Peyer's patch (tissue), 4 donors: ENCODE measurements around the gene CRTAP. TPM values are rescaled to one million over a fixed set of nuclear protein-coding genes. Genes with fewer than 3 reads are reported as not detected.

Source experiments
- DNase-seq, 3 donors: peaks; one replicate each; pipeline ENCODE4 v3.0.0-alpha.2; 2017 to 2019
- H3K27ac ChIP-seq, 4 donors: fragments of 200-600 bp; sonication (generic); one replicate each; pipeline ENCODE4 v1.5.1; 2016 to 2019
- H3K27me3 ChIP-seq, 2 donors: fragments of 200-600 bp; sonication (generic); one replicate each; pipeline ENCODE4 v1.5.1; 2019
- H3K36me3 ChIP-seq, 3 donors: fragments of 200-600 bp; sonication (generic); one replicate each; pipeline ENCODE4 v1.5.1; 2016 to 2019
- H3K4me1 ChIP-seq, 4 donors: fragments of 200-600 bp; sonication (generic); one replicate each; pipeline ENCODE4 v1.5.1; 2016 to 2019
- H3K4me3 ChIP-seq, 4 donors: fragments of 200-600 bp; sonication (generic); 1 replicate in 3 of 4; 2 replicates in 1 of 4; pipeline ENCODE4 v1.5.1; 2016 to 2019; ENCODE audit warnings: mild to moderate bottlenecking in 1 of 4
- H3K9me3 ChIP-seq, 4 donors: fragments of 200-600 bp; sonication (generic); one replicate each; pipeline ENCODE4 v1.5.1; 2016 to 2019; ENCODE audit warnings: mild to moderate bottlenecking in 1 of 4
- POLR2A ChIP-seq, 2 donors: fragments of 450-650 bp; IDR thresholded peaks; one replicate each; pipeline ENCODE4 v1.5.1; 2017; ENCODE audit warnings: antibody characterized with exemption in 2 of 2, mild to moderate bottlenecking in 2 of 2, moderate library complexity in 2 of 2
- total RNA-seq, 4 donors: library from RNA; depleted of rRNA; stranded (reverse); fragments of >200 nt; gene quantifications; one replicate each; pipeline ENCODE4 v1.1.0, GENCODE V29; 2016
- TF ChIP-seq, protein P1 (sequence below), 6 experiments: fragments of 450-650 bp in 4 of 6; fragments of 200-600 bp in 2 of 6; sonication (generic) in 1 of 6; IDR thresholded peaks; one replicate each; pipeline ENCODE4 v1.5.1; 2017 to 2019; ENCODE audit warnings: antibody characterized with exemption in 6 of 6, mild to moderate bottlenecking in 3 of 6, moderate library complexity in 1 of 6

Gene CRTAP
- total RNA-seq, 4 donors from 2014 or later: 32.9 to 127 (median 46.4) TPM

DNA sequence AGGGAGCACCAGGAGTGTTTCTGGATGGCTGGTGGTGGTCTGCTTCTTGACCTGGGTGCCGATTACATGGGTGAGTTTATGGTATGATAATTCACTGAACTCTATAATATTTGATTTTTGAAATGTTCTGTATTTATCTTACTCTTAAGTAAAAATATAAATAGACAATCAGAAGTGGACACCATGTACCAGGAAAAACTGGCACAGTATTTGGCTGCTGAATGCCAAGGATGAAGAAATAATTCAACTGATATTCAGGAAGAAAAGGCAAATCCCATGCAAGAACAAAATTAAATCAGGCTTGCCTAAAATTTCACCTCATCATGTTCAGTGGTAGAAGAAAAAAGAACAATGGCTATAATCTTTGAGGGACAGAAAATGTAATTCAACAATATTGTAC is 51.6 kb downstream of the CRTAP start:
- H3K27ac ChIP-seq: no peak overlapping the region
- no peaks in the 10 kb centered on the region for H3K9me3 ChIP-seq
- no peaks in the 10 kb centered on the region for H3K27me3 ChIP-seq
- no peaks in the 10 kb centered on the region for H3K4me1 ChIP-seq
- no peak for TF ChIP-seq POLR2A (IDR thresholded peaks at IDR 0.05)
- TF ChIP-seq, protein P1, sequence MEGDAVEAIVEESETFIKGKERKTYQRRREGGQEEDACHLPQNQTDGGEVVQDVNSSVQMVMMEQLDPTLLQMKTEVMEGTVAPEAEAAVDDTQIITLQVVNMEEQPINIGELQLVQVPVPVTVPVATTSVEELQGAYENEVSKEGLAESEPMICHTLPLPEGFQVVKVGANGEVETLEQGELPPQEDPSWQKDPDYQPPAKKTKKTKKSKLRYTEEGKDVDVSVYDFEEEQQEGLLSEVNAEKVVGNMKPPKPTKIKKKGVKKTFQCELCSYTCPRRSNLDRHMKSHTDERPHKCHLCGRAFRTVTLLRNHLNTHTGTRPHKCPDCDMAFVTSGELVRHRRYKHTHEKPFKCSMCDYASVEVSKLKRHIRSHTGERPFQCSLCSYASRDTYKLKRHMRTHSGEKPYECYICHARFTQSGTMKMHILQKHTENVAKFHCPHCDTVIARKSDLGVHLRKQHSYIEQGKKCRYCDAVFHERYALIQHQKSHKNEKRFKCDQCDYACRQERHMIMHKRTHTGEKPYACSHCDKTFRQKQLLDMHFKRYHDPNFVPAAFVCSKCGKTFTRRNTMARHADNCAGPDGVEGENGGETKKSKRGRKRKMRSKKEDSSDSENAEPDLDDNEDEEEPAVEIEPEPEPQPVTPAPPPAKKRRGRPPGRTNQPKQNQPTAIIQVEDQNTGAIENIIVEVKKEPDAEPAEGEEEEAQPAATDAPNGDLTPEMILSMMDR (IDR thresholded peaks at IDR 0.05): no peak
- H3K36me3 ChIP-seq: no peaks in the 10 kb centered on the region
- no peak overlapping the region for H3K4me3 ChIP-seq
- no peak for DNase-seq

DNA sequence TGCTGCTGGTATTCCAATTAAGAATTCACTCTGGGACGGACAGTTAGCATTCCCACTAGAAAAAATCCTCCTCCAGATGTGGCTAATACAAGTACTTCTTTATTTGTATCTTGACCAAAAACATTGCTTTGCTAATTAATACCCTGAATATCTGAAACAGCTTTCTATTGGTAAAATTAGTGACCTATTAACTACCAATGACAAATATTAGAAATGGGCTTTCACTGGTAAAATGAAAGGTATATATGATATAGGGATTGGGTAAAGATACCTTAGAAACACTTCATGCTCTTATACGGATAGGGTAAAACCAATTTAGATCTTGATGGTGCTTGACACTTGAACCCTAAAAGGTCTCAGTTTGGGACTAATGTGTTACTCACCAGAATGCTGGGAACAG is 52.3 kb downstream of the CRTAP start:
- Histone ChIP-seq H3K36me3 (no peaks in the 10 kb centered on the region), H3K9me3 (no peaks in the 10 kb centered on the region), H3K27me3 (no peaks in the 10 kb centered on the region), H3K4me3 (no peak overlapping the region), H3K27ac (no peak overlapping the region), H3K4me1 (no peaks in the 10 kb centered on the region)
- DNase-seq: no peak
- TF ChIP-seq POLR2A (IDR thresholded peaks at IDR 0.05): no peak
- TF ChIP-seq, protein P1 (IDR thresholded peaks at IDR 0.05): no peak

DNA sequence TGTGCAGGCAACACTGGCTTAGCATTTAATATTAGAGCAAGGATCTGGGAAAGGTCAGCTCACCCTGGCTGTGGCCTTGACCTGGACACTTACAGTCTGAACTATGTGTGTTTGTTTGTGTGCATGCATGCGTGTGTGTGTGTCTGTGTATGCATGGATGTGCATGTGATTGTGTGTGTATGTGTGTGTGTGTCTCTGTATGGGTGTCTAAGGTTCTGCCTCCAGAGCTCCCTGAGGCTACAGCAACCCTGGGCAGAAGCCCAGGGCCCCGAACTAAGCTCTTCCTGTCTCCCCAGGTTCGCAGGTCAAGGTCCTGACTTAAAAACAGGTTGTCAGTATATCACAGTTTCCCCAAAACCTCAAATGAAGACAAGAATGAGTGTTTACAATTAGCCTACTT is 53.5 kb downstream of the CRTAP start:
- Histone ChIP-seq H3K27me3 (no peaks in the 10 kb centered on the region), H3K4me3 (no peak overlapping the region), H3K9me3 (no peaks in the 10 kb centered on the region), H3K4me1 (no peaks in the 10 kb centered on the region), H3K27ac (no peak overlapping the region), H3K36me3 (no peaks in the 10 kb centered on the region)
- DNase-seq: no peak
- TF ChIP-seq, protein P1 (IDR thresholded peaks at IDR 0.05): no peak
- no peak for TF ChIP-seq POLR2A (IDR thresholded peaks at IDR 0.05)

DNA sequence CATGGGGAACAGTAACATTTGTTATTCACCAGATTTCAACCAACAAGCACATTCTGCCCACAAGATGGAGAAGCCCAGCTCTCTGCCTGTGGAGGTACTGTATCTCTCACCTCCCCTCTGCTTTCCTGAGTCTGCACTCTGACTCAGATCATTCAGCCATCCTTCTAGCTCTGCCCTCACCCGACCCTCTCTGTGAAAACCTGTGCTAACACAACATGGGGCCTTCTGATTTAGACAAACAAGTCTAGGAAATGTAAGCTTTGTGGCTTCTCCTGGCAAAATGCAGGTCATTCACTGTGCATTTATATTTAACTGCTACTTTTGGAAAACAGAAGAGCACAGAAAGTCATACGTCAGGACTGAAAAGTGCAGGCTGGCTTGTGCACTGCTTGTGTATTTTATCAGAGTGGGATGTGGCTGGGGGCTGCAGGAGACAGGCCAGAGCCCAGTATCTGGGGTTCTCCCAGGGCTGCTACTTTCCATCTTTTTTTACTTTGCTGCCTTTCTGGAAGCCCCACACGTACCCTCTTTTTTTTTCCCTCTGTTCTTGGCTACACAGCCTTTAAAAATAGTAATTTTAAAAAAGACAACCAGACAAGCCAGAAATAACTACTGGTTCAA is 54.0 kb downstream of the CRTAP start:
- DNase-seq: no peak
- Histone ChIP-seq H3K27ac (no peak overlapping the region), H3K4me1 (no peaks in the 10 kb centered on the region), H3K9me3 (no peaks in the 10 kb centered on the region), H3K27me3 (no peaks in the 10 kb centered on the region), H3K4me3 (no peak overlapping the region), H3K36me3 (no peaks in the 10 kb centered on the region)
- no peak for TF ChIP-seq POLR2A (IDR thresholded peaks at IDR 0.05)
- TF ChIP-seq, protein P1 (IDR thresholded peaks at IDR 0.05): no peak

DNA sequence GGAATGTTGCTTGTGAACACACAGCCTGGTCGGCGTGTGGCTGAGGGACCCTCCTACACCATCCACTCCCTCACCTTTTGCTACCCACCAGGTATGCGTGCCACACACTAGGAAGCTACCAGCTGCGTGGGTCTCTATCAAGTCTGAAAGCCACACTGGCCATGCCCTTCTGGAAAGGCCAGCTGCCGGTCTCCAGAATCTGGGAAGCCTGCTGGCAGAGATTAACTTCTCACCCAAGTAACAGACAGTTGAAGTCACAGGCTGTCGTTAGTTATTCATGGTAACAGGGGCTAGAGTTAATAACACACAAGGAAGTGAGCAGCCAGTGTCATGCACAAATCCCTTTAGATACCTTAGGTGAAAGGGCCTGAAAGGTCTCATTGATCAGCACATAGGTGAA is 56.7 kb downstream of the CRTAP start:
- H3K27me3 ChIP-seq: no peaks in the 10 kb centered on the region
- TF ChIP-seq, protein P1 (IDR thresholded peaks at IDR 0.05): no peak
- no peak for TF ChIP-seq POLR2A (IDR thresholded peaks at IDR 0.05)
- H3K9me3 ChIP-seq: no peaks in the 10 kb centered on the region
- H3K27ac ChIP-seq: no peak overlapping the region
- no peaks in the 10 kb centered on the region for H3K36me3 ChIP-seq
- no peaks in the 10 kb centered on the region for H3K4me1 ChIP-seq
- no peak overlapping the region for H3K4me3 ChIP-seq
- DNase-seq: no peak

DNA sequence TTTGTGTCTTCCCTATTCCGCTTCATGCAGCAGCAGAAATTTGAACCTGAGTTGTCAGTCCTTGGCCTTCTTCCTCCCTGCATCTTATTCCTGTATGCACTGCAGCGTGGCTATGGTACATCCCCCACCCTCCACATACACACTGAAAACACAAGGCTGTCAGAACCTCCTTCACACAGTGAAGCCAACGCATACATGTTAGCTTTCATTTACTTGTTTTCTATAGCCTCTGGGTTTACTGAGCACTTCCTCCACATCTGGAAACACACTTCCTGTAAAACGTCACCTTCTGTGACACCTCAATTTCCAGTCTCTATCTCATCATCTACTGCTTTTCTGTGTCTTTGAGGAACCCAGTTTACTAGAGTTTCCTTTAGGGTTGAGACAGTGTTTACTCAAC is 57.8 kb downstream of the CRTAP start:
- Histone ChIP-seq H3K27me3 (no peaks in the 10 kb centered on the region), H3K36me3 (no peaks in the 10 kb centered on the region), H3K4me1 (no peaks in the 10 kb centered on the region), H3K4me3 (no peak overlapping the region), H3K27ac (no peak overlapping the region), H3K9me3 (no peaks in the 10 kb centered on the region)
- DNase-seq: no peak
- TF ChIP-seq, protein P1 (IDR thresholded peaks at IDR 0.05): no peak
- no peak for TF ChIP-seq POLR2A (IDR thresholded peaks at IDR 0.05)
